HG03520 (cell line): ENCODE results near the gene POLA1.

Source experiments
- ATAC-seq: cut with Tn5 transposase; IDR thresholded peaks from one replicate; pipeline ENCODE4 v1.9.1; 2021; ENCODE audit warnings: mild to moderate bottlenecking, moderate library complexity; ENCODE audit not compliant: unreplicated experiment

Gene POLA1

DNA sequence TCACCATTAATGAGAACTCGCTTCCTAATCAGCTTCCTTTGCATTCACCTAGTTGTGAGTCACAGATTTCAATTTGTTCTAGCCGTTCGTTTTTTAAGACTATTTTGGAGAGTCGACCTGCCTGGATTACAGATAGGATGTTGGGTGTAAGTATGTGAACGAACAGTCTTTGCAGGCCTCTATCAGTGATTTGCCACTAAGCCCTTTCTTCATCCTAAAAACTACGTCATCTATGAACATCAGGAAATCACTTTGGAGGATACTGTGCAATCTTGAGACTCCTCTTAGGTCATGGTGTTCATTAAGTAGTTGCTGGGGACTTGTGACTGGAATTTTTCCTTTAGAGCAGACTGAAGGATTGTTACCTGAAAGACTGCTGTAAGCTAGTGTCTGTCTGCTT is 1.1 kb downstream of the POLA1 start:
- no peak for ATAC-seq

DNA sequence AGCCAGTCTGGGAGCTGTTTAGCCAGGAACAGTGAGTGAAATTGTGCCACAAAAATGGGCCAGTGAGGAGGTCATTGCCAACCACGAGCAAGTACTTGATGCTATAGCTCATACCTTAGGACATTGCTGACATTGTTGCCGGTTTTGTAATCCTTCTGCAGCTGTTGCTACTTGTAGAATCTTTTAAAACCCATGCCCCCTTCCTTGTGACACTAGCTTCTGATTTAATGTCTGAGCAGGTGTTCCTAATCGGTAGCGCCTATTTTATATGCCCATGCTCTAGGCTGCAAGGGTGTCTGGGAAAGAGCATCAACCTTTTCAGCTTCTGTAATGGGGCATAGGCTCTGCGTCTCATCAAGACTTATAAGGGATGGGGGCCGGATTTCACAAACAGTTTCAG is 2.6 kb downstream of the POLA1 start:
- ATAC-seq, result no peak

DNA sequence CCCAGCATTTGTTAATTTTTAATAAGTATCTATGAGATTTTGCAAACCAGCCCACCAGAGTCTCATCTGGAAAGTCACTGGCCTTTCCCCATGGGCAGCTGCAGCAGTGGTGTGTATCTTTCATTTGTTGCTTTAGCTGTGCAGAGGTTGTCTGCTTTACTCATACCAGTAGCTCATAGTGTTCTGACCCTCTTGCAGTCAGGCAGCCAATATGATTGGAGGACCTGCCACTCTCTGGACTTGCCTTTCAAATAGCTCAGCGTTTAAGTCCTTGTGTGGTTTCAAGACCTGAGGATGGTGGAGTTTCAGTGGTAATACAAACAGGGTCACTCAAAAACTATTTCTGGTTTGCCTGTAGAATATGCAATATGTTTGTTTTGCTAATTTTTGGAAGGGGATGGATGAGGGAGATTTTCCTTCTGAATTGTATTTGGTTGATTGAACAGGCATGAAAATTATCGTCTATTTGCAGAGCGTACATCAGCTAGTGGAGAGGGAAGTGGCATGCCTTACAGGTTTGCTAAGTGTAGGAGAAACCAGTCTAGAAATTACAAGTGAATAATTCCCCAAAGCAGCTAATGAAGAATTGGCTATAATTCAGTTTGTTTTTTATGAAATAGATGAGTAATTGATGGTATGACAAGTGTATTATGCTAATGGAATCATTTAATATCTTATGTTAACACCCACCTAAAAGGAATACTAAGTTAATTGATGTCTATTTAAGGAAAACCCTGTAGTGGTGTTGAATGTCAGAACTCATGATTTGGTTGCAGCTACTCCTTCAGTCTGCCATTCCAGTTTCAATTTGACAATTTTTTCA is 8.9 kb downstream of the POLA1 start:
- peak; percentile 98 for ATAC-seq

DNA sequence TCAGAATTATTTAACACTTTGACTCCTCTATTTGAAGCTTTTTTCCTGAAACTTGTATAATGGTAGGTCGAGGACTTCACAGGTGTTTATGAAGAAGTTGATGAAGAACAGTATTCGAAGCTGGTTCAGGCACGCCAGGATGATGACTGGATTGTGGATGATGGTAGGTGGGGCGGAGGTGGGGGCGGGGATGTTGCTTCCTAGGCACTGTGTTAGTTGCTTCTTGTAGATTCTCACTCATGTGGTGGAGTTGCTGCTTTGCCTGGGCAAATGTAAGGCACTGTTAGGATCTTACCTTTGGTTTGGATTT is 9.4 kb downstream of the POLA1 start:
- ATAC-seq, result no peak

DNA sequence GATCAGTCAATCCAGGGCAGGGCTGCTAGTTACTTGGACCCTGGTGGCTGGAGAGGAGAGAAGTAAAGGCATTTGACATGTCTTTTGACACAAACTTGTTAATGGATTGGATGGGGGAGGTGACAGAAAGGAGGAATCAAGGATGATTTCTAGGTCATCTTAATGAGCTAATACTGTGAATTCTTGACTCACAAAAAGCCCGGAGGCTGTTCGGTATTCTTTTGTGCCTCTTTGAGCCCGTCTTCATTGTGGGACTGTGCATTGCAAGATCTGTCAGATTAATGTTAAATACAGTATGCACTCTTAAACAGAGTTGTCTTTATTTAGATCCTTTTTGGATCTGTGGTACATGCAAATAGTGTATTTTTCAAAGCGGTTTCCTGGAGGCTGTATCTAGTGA is 25.1 kb downstream of the POLA1 start:
- ATAC-seq, result no peak

DNA sequence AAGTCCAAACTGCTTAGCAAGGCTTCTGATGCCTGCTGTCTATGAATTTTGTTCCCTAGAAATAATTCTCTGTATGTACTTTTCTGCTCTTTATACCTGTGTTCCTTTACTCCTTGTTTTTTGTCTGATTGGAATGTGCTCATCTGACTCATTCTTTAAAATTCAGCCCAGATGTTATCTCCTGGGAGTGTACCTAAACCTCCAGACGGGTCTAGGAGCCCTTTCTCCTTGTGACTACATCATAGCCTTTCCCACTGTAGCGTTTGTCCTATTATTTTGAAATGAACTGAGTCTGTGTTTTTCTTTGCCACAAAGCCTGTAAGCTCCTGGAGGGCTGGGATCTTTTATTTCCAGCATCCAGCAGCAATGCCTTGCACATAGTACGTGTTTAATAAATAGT is 26.3 kb downstream of the POLA1 start:
- ATAC-seq, result no peak

DNA sequence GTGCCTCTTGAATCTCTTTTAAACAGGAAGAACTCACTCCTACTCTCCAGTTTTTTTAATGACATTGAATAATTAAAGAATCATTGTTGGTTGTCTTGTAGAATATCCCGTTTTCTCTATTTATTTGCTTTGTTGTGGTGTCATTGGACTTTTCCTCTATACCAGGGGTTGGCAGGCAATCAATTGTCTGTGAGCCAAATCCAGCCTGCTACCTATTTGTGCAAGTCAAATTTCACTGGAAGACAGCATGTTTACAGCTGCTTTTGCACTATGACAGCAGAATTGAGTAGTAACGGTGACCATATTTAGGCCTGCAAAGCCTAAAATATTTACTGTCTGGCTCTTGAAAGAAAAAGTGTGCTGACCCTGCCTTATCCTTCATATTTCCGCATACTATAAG is 34.8 kb downstream of the POLA1 start:
- no peak for ATAC-seq

DNA sequence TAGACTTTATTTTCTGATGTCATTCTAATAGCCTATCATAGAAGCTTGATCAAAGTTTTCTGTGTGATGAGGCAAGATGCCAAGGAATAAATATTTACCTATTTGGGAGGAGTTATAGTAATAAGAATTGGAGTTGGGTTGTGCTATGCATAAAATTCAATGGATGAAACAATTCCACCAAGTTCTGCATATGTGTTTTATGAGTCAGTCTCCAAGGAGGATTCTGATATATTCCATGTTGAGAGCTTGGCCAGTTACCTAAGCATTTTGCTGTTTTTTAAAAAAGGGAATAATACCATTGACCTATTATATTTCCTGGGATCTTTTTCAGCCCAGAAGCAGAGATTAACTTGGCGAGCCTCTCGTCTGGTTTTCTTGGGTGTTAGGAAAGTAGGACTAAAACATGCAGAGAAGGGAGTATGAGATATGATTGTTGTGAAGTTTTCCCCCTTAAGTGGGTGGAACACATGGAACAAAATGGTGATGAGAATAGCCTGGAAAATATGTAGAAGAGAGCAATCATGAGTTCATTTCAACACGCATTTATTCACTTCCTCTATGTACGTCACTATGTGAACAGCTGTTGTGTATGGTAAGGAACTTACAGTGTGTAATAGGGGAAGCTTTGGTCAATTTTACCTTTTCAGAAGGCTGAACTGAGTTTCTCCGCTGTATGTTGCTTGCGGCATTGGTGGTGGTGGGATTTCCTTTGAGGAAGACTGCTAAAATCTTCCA is 39.2 kb downstream of the POLA1 start:
- ATAC-seq, result no peak

DNA sequence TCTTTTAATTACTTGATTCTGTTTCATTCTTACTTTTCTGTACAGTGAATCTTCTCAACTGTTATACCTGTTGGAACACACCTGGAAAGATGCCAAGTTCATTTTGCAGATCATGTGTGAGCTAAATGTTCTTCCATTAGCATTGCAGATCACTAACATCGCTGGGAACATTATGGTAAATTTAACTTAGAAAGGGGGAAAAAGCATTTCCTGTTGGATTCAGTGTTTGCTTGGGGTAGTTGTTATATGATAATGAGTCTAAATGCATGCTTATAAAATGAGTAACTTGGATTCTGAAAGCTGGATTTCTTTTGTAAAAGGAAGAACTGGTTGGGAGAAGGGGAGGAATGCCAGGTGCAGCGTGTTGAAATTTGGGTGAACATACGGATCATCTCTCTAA is 47.6 kb downstream of the POLA1 start:
- no peak for ATAC-seq

DNA sequence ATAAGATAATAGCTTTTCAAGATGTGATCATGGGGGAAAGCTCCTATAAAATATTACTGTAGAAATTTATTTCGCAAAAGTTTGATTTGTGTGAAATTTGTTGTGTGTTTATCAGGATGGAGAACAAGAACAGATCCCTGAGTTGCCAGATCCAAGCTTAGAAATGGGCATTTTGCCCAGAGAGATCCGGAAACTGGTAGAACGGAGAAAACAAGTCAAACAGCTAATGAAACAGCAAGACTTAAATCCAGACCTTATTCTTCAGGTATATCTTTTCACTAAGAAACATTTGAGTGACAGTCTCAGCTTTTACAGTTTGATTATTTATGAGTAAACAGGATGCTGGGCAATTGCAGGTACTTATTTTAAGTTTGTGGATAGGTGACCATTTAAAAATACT is 54.5 kb downstream of the POLA1 start:
- no peak for ATAC-seq

DNA sequence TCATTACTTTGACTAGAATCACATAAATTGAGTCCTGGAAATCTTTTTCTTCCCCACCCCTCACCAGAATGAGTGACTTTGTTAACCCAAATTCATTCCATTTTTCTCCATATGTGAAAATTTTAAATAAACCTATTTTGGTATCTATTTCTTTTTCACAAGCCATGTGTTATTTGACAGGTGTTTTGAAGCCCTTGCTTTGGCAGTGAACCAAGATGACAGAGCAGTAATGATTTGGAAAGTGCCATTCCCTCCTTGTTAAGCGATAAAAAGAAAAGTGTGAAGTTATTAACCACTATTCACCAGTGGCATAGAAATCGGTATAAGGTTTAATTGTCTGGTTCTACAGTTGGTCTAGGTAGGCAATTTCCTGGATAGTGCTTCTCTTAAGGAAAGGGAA is 66.1 kb downstream of the POLA1 start:
- no peak for ATAC-seq

DNA sequence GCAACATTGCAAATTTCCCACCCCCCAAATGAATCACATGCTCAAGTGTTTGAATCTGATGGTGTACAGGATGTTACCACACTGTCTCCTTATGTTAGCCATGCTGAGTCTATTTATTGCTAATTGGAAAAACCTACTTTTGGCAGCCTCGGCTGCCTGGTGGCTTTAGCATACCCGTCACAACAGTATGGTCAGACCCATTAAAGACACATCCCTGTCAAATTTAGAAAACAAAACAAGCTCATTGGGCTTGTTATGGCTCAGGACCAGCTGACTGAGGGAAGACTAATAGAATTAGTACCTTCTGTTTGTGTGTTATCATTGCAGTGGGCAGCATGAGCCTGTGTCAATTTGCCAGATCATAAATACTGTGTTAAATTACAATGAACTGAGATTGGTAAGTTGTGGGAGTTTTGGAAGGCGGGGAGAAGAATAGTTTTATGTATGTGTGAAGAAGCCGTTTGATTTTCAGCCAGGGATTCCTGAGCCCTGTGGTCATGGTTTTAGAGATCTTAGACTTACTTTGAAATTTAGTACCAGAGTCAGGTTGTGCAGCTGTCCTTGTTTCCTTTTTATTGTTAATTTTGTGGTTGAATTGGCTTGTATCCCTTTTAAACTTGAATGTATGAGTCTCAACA is 66.8 kb downstream of the POLA1 start:
- no peak for ATAC-seq

DNA sequence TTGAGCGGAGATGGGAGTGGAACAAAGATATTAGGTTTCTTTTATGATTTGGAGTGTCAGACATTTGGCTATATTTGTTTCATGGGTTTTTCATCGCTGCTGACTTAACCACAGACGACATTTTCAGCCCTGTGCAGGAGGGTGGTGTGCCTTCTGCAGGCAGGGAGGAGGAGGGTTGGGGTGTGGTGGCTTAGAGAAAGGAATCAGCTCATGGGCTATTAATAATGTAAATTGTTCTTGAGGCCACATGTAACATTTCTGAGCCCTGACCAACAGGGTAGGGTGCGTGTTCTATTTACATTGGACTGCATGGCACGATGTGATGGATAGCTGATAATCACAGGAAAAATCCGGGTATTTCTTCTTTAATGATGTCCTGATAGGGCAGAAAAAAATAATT is 67.6 kb downstream of the POLA1 start:
- no peak for ATAC-seq

DNA sequence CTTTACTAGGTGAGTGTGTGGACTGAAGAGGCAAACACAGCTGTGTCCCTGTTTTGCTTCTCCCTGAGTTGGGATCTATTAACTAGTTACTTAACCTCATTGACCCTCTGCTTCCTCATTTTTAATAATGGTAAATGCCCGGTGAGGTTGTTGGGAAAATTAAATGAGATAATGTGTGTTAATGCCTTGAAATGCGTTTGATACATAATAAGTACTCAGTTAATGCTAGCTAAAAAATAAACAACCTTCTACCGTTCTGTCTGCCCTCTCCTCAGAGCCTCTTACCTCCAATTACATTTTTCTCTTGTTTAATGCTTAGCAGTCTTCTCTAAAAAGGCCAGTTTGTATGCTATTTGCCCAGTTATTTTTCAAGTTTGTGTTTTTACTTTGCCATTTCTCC is 70.3 kb downstream of the POLA1 start:
- ATAC-seq, result no peak

DNA sequence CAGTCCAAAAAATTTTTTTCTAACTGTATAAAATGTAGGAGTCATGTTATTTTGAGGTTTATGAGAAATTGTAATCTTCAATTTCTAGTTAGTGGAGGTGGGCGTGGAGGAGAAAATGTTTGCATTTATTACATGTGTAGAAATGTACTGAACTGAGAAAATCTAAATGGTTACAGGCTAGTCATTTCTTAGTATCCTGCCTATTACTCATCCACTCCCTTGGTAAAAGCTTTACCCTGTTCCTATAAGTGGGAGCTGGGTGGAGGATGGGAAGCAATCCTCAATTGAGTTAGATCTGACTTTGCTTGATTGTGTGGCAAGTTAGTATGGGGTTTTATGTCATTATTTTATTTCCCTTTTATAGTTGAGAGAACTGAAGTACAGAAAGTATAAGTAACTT is 73.8 kb downstream of the POLA1 start:
- no peak for ATAC-seq

DNA sequence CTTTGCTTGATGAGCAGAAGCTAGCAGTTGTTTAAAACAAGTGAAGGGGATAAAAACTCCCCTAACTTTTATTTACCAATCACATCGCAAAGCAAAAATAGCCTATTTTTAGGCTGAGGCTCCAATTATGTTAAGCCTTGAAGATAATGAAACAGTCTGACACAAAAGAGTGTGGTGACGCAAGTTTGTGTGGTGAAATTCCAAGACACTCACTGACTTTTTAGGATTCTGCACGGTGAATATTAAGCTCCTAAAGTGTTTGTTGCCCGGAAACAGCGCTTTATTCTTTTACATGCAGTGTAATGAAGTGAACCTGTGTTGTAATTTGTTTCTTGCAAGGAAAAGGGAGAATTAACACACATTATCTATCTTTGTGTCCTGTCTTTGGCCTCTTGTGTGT is 74.8 kb downstream of the POLA1 start:
- no peak for ATAC-seq

DNA sequence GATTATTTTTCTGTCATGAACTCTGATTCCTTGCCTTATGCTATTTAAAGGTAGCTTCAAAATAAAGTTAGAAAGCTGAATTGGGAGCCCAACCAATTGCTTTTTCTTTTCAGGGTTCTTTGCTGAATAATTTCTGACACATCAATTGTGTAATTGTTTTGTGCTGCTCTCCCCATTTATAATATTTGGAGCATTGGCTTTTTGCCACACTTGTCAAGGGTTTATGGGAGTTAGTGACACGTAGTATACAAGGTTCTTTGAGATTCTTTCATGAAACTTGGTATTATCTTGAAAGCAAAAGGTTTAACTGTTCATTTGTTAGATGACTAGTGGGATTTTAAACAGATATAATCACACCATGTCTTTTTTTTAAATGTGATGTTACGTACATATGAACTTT is 80.9 kb downstream of the POLA1 start:
- no peak for ATAC-seq

DNA sequence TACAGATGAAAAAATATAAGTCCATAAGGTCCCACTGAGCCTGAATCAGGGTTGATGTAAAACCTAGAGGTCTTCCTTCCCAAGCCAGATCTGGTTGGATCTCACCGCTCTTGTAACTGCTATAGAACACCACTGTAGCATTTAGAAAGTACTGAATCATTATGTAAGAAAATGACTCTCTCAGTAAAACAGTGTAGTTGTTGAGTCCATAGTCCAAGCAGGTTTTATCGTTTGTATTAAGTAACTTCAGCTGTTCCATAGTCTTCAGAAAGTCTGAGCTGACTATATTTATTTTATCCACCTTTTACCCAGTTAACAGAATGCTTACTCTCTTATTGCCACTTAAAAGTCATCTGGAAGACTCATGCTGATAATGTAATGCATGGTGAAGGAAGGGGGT is 82.2 kb downstream of the POLA1 start:
- no peak for ATAC-seq

DNA sequence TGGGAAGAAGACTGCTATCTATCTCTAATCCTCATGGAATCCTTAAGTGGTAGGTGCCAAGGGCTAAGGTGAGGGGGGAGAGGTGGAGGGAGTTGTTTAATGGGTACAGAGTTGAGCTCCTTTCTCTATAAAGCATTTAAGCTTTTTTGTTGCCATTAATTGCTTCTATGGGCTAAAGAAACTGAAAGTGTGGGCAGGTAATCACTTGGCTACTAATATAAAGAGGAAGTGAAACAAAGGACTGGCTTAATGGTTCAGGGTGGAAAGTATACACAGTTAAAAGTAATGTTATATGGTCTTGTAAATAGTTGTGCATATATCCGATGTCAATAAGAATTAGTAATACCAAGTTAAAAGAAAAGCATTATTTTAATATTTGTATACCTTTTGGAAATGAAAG is 83.9 kb downstream of the POLA1 start:
- peak; percentile 99 for ATAC-seq

DNA sequence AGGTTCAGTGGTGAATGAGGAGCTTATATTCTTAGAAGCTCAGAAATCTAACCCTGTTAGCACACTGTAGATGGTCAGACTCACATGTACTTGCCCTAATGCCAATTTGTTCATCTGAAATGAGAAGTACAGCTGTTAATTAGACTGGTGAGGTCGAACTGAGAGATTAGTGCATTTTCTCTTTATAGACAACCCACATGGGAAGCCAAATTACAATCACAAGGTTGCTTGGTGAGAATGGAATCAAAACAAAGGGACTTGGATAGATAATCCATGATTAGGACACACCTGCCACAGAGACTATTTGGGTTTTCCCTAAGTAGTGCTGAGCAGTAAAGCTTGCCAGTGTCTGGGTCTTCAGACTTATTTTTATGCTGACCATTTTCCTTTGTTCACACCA is 88.3 kb downstream of the POLA1 start:
- no peak for ATAC-seq

DNA sequence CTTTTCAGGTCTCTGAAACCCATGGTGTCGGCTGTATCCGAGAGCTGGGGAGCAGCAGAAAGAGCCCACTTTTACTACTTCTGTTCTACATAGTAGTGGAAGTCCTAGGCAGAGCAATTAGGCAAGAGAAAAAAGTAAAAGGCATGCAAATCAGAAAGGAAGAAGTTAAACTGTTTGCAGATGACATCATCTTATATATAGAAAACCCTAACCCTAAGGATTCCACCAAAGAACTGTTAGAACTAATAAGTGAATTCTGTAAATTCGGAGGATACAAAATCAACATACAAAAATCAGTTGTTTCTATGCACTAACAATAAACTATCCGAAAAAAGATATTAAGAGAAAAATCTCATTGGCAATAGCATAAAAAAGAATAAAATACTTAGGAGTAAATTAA is 95.3 kb downstream of the POLA1 start:
- no peak for ATAC-seq

DNA sequence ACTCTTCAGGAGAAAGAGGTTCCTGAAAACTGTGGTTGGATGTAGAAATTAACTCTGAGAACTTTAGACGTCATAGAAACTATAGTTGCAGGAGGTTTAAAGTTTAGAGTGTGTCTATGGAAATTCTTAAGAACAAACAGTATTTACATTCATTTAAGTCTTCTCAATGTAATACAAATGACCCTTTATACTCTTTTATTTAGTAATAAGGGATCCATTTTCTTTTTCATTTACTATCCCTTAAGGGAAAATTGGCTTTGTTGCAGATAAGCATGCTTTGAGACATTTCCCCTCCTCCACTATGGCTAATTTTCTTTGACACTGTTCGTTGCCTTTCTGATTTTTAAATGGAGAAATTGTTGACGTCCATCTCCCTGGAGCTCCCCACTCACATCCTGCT is 96.4 kb downstream of the POLA1 start:
- ATAC-seq, result no peak
